CD4-positive, alpha-beta memory T cell (primary cell): ENCODE data around the gene C4B. TPM values are rescaled to one million over a fixed set of nuclear protein-coding genes. Genes with fewer than 3 reads are reported as not detected.
"Not testable (repeated sequence)": the region's sequence is repeated elsewhere in the genome, so short reads cannot be mapped to it uniquely, and the experiment has no call there.

ENCODE experiments used
- CTCF ChIA-PET: fragments of 350-600 bp; sonication (Branson Sonifier 250); formaldehyde crosslinking; loops from one replicate; lab custom pipeline; 2021; ENCODE audit warnings: inconsistent platforms; ENCODE audit not compliant: partially characterized antibody; lab: Charles Lee
- POLR2A ChIA-PET: fragments of 350-600 bp; sonication (Branson Sonifier 250); formaldehyde crosslinking; loops from one replicate; lab custom pipeline; 2021; ENCODE audit not compliant: partially characterized antibody; lab: Charles Lee
- DNase-seq, 5 donors: peaks; one replicate each; pipeline versions ENCODE4 v3.0.0 to v3.0.0-alpha.2; 2020 to 2022; ENCODE audit warnings: mixed read lengths in 1 of 5
- H3K27ac ChIP-seq: one replicate; pipeline ENCODE4 v1.7.0; 2013; ENCODE audit warnings: low read depth, low read length
- H3K27me3 ChIP-seq: 2 replicates; pipeline ENCODE4 v1.7.0; 2013; ENCODE audit warnings: mild to moderate bottlenecking, low read length, moderate library complexity; ENCODE audit not compliant: insufficient read depth
- H3K36me3 ChIP-seq: 2 replicates; pipeline ENCODE4 v1.7.0; 2013; ENCODE audit warnings: mild to moderate bottlenecking, low read length, moderate library complexity; ENCODE audit not compliant: insufficient read depth
- H3K4me1 ChIP-seq: 2 replicates; pipeline ENCODE4 v1.7.0; 2013; ENCODE audit warnings: mild to moderate bottlenecking, low read length, moderate library complexity; ENCODE audit not compliant: insufficient read depth
- H3K4me3 ChIP-seq, 2 donors: one replicate each; pipeline ENCODE4 v1.7.0; 2013; ENCODE audit warnings: low read length in 2 of 2, mild to moderate bottlenecking in 1 of 2
- H3K9me3 ChIP-seq, 2 donors: one replicate each; pipeline ENCODE4 v1.7.0; 2013; ENCODE audit warnings: low read length in 2 of 2, control low read depth in 1 of 2; ENCODE audit not compliant: control insufficient read depth in 1 of 2
- H3K27ac Mint-ChIP-seq, 7 donors: one replicate each; pipeline ENCODE4 v1.8.0; 2020 to 2021; ENCODE audit warnings: mixed read lengths in 7 of 7, mild to moderate bottlenecking in 6 of 7, inconsistent platforms in 3 of 7, moderate library complexity in 3 of 7
- H3K27me3 Mint-ChIP-seq, 2 donors: one replicate each; pipeline ENCODE4 v1.8.0; 2020 to 2021; ENCODE audit warnings: mixed read lengths in 2 of 2
- H3K36me3 Mint-ChIP-seq, 2 donors: one replicate each; pipeline ENCODE4 v1.8.0; 2020 to 2021; ENCODE audit warnings: mixed read lengths in 2 of 2, inconsistent platforms in 1 of 2, mild to moderate bottlenecking in 1 of 2
- H3K4me1 Mint-ChIP-seq, 4 donors: one replicate each; pipeline ENCODE4 v1.8.0; 2020 to 2021; ENCODE audit warnings: mixed read lengths in 4 of 4, mild to moderate bottlenecking in 1 of 4
- H3K4me3 Mint-ChIP-seq, 8 donors: one replicate each; pipeline ENCODE4 v1.8.0; 2020 to 2021; ENCODE audit warnings: mixed read lengths in 8 of 8, mild to moderate bottlenecking in 7 of 8, moderate library complexity in 6 of 8, inconsistent platforms in 3 of 8
- H3K9me3 Mint-ChIP-seq, 8 donors: one replicate each; pipeline ENCODE4 v1.8.0; 2020 to 2021; ENCODE audit warnings: mixed read lengths in 8 of 8, mild to moderate bottlenecking in 5 of 8, inconsistent platforms in 3 of 8, moderate library complexity in 1 of 8
- intact Hi-C: fragments of 100-400 bp; cut with micrococcal nuclease; formaldehyde crosslinking; loops from one replicate; pipeline ENCODE4 v1.15.1; 2023
- polyA plus RNA-seq, 2 donors: library from polyadenylated mRNA; unstranded; fragments of 300-500 nt; fragmentation: Illumina TruSeq; gene quantifications; one replicate each; pipeline ENCODE4 v1.2.3, GENCODE V29; 2021
- total RNA-seq, 2 experiments: library from RNA; stranded (reverse); gene quantifications; one replicate each; pipeline ENCODE4 v1.2.3, GENCODE V29; 2021

C4B gene
- 1 to 10 TPM; 5.0 to 5.8 TPM for total RNA-seq
- under 1 TPM in 1 of 2 donors, not detected in 1; 0.36 TPM for polyA plus RNA-seq

GRCh38 chr6:32014547-32014946, at the start of gene C4B:
TSS of gene C4B (plus strand) at chr6:32014795. CDS start at chr6:32014846, 51 bp downstream.
- DNase-seq, H3K27ac Mint-ChIP-seq, H3K27ac ChIP-seq, intact Hi-C loops, H3K4me1 Mint-ChIP-seq, H3K27me3 Mint-ChIP-seq, H3K36me3 ChIP-seq, H3K4me3 Mint-ChIP-seq, H3K27me3 ChIP-seq, H3K9me3 ChIP-seq, CTCF ChIA-PET, H3K36me3 Mint-ChIP-seq, H3K4me1 ChIP-seq, H3K4me3 ChIP-seq, POLR2A ChIA-PET, H3K9me3 Mint-ChIP-seq: not testable (repeated sequence)

GRCh38 chr6:31965700-31966099, 48.9 kb upstream of the C4B start:
- Mint-ChIP-seq H3K27me3 (no peaks in the 10 kb centered on the region), H3K36me3 (peaks cover 48 to 89% of the 10 kb centered on the region in 2 donors), H3K27ac (peak overlapping the region in 1 of 7 donors; percentile 25), H3K9me3 (no peaks in the 10 kb centered on the region), H3K4me3 (no peak overlapping the region), H3K4me1 (peaks cover 8 to 26% (median 17%) of the 10 kb centered on the region in 4 donors)
- H3K4me3 ChIP-seq: no peak overlapping the region
- no peak overlapping the region for H3K27ac ChIP-seq
- no peaks in the 10 kb centered on the region for H3K9me3 ChIP-seq
- peak in 1 of 5 donors; percentile 37 for DNase-seq
- CTCF ChIA-PET: no interaction called here
- peaks cover 10% of the 10 kb centered on the region for H3K4me1 ChIP-seq
- peaks cover 88% of the 10 kb centered on the region for H3K36me3 ChIP-seq
- intact Hi-C loops: no loop called here
- POLR2A ChIA-PET: interaction anchor here (0.6 kb wide), 1 partner anchor 15 kb away, joined by 3 read pairs; no protein-coding TSS in a partner anchor
- H3K27me3 ChIP-seq: no peaks in the 10 kb centered on the region

GRCh38 chr6:31966506-31966905, 48.1 kb upstream of the C4B start:
- intact Hi-C loops: no loop called here
- no peak for DNase-seq
- POLR2A ChIA-PET: interaction anchor here (0.7 kb wide), 1 partner anchor 865 kb away, joined by 3 read pairs; no protein-coding TSS in a partner anchor
- Histone ChIP-seq H3K9me3 (no peaks in the 10 kb centered on the region), H3K27ac (no peak overlapping the region), H3K4me1 (peaks cover 16% of the 10 kb centered on the region), H3K4me3 (no peak overlapping the region), H3K27me3 (no peaks in the 10 kb centered on the region), H3K36me3 (peaks cover 81% of the 10 kb centered on the region)
- CTCF ChIA-PET: interaction anchor here (0.8 kb wide), 1 partner anchor 14 kb away, joined by 3 read pairs; no protein-coding TSS in a partner anchor
- Mint-ChIP-seq H3K4me3 (no peak overlapping the region), H3K27me3 (no peaks in the 10 kb centered on the region), H3K4me1 (peaks cover 8 to 31% (median 19%) of the 10 kb centered on the region in 4 donors), H3K36me3 (peaks cover 43 to 80% of the 10 kb centered on the region in 2 donors), H3K9me3 (peaks cover 0 to under 1% (median 0%) of the 10 kb centered on the region in 8 donors), H3K27ac (peak overlapping the region in 2 of 7 donors; percentile 2 to 100)

- Histone ChIP-seq H3K4me3 (no peak overlapping the region), H3K36me3 (peaks cover 73% of the 10 kb centered on the region), H3K27ac (no peak overlapping the region), H3K27me3 (no peaks in the 10 kb centered on the region), H3K9me3 (no peaks in the 10 kb centered on the region), H3K4me1 (peaks cover 18% of the 10 kb centered on the region)
- Mint-ChIP-seq H3K4me1 (peaks cover 9 to 39% (median 18%) of the 10 kb centered on the region in 4 donors), H3K27me3 (no peaks in the 10 kb centered on the region), H3K4me3 (no peak overlapping the region), H3K9me3 (peaks cover 0 to 8% (median 0%) of the 10 kb centered on the region in 8 donors), H3K27ac (peak overlapping the region in 6 of 7 donors; percentile 50 to 100 (median 70)), H3K36me3 (peaks cover 36 to 80% of the 10 kb centered on the region in 2 donors)
- DNase-seq: peak in 1 of 5 donors; percentile 35
- POLR2A ChIA-PET: no interaction called here
- intact Hi-C loops: no loop called here
- CTCF ChIA-PET: interaction anchor here (0.8 kb wide), 1 partner anchor 15 kb away, joined by 3 read pairs; no protein-coding TSS in a partner anchor
Observed at GRCh38 chr6:31966997-31967925, 47.3 kb upstream of the C4B start.

GRCh38 chr6:31967926-31968320, 46.7 kb upstream of the C4B start:
- no peaks in the 10 kb centered on the region for H3K9me3 ChIP-seq
- peak in 1 of 5 donors; percentile 35 for DNase-seq
- intact Hi-C loops: no loop called here
- no peak overlapping the region for H3K27ac ChIP-seq
- H3K27me3 ChIP-seq: no peaks in the 10 kb centered on the region
- H3K4me1 ChIP-seq: peaks cover 22% of the 10 kb centered on the region
- Mint-ChIP-seq H3K27me3 (no peaks in the 10 kb centered on the region), H3K9me3 (peaks cover 0 to 11% (median 0%) of the 10 kb centered on the region in 8 donors), H3K36me3 (peaks cover 32 to 76% of the 10 kb centered on the region in 2 donors), H3K4me3 (peak overlapping the region in 1 of 8 donors; percentile 39), H3K4me1 (peaks cover 10 to 46% (median 22%) of the 10 kb centered on the region in 4 donors), H3K27ac (peak overlapping the region in 4 of 7 donors; percentile 46 to 100 (median 76))
- no peak overlapping the region for H3K4me3 ChIP-seq
- ChIA-PET CTCF (interaction anchor here (2.4 kb wide), 1 partner anchor 8 kb away, joined by 7 read pairs; the partner anchor contains the start of gene SKIC2), POLR2A (interaction anchor here (7.5 kb wide), 1 partner anchor 9 kb away, joined by 195 read pairs; the partner anchor contains the start of genes NELFE and SKIC2)
- peaks cover 67% of the 10 kb centered on the region for H3K36me3 ChIP-seq

GRCh38 chr6:31968326-31968725, 46.3 kb upstream of the C4B start:
- H3K9me3 ChIP-seq: no peaks in the 10 kb centered on the region
- Mint-ChIP-seq H3K9me3 (peaks cover 0 to 11% (median 0%) of the 10 kb centered on the region in 8 donors), H3K27me3 (no peaks in the 10 kb centered on the region), H3K4me3 (peak overlapping the region in 1 of 8 donors; percentile 48), H3K36me3 (peaks cover 28 to 72% of the 10 kb centered on the region in 2 donors), H3K27ac (peak overlapping the region in 3 of 7 donors; percentile 46 to 100 (median 83)), H3K4me1 (peaks cover 15 to 50% (median 26%) of the 10 kb centered on the region in 4 donors)
- ChIA-PET POLR2A (interaction anchor here (0.7 to 7.5 kb wide), 2 partner anchors 9 to 67 kb away, joined by 4 to 195 read pairs; partner anchors contain the start of genes NELFE, SKIC2 and ZBTB12), CTCF (interaction anchor here (2.4 kb wide), 1 partner anchor 9 kb away, joined by 7 read pairs; the partner anchor contains the start of gene SKIC2)
- peaks cover 26% of the 10 kb centered on the region for H3K4me1 ChIP-seq
- no peak overlapping the region for H3K4me3 ChIP-seq
- no peak overlapping the region for H3K27ac ChIP-seq
- intact Hi-C loops: no loop called here
- peak in 1 of 5 donors; percentile 29 for DNase-seq
- no peaks in the 10 kb centered on the region for H3K27me3 ChIP-seq
- peaks cover 63% of the 10 kb centered on the region for H3K36me3 ChIP-seq
